GM19240 (cell line): Measurements from ENCODE around the gene PTBP2.

ENCODE experiments used
- DNase-seq: peaks from one replicate; pipeline ENCODE4 v3.0.0; 2011; ENCODE audit warnings: low spot score; ENCODE audit not compliant: insufficient read length

The PTBP2 gene

GRCh38 chr1:96721416-96722160, at the start of gene PTBP2:
TSS of gene PTBP2 (plus strand) at chr1:96721784. CDS start at chr1:96721865, 81 bp downstream.
- DNase-seq: peak; percentile 69

DNA sequence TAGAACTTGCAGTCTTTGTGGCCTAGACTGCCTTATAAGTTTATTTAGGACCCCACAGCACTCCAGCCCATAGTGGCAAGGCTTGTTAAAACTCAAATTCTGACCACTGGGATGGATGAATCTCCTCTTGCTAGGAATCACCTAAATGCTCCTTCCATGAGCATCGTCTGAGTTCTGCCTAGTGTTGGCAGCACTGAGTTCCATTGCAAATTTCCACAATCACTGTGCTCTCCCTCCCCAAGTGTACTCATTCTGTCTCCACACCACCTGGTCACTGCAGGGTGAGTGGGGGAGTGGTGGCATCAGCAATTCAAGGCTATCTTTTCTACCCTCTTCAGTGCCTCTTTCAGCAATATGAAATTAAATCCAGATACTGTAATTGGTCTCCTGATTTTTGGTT, 46.7 kb upstream of the PTBP2 start:
- DNase-seq: no peak

DNA sequence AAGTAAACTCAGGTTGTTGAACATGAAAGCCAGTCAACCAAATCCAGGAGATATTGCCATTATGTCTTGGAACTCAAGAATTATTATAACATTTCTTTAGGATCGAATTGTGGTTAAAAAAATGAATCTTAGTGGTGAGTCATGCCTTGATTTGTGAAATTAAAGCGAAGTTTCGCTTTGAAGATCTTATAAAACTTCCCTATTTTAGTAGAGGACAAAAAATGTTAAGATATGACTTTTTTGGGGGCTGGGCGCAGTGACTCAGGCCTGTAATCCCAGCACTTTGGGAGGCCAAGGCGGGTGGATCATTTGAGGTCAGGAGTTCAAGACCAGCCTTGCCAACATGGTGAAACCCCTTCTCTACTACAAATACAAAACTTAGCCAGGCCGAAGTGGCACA, 39.5 kb upstream of the PTBP2 start:
- DNase-seq: no peak

DNA sequence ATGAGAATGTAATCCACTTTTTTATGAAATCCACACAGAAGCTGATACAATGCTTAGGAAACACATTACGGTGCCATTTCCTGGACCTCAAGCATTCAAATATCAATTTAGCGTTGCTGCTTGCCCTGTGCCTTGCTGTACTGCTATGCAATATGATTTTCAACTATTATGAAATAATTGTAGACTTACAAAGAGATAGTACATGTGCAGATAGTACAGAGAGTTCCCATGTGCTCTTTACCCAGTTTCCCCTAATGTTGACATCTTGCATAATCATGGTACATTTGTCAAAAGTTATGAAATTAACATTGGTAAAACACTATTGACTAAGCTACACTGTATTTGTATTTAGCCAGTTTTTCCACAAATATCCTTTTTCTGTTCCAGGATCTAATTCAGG, 37.7 kb upstream of the PTBP2 start:
- no peak for DNase-seq

DNA sequence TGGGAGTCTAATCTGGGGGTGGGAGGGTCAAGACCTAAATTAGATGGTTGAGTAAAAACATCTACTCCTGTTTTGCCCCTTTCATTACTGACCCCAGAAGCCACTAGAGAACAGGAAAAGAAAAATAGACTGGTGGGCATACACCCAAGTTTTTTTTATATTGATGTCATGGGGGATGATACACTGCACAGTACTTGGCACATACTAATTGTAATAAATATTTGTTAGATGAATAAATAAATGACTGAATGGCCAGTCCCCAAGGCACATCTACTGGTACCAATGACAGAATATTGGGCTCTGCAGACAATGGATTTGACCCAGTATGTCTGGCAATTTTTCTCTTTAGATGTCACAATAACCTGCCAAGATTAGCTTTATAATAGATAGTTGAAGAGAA, 36.8 kb upstream of the PTBP2 start:
- no peak for DNase-seq

GRCh38 chr1:96688767-96689166, 32.8 kb upstream of the PTBP2 start:
- DNase-seq: no peak

DNA sequence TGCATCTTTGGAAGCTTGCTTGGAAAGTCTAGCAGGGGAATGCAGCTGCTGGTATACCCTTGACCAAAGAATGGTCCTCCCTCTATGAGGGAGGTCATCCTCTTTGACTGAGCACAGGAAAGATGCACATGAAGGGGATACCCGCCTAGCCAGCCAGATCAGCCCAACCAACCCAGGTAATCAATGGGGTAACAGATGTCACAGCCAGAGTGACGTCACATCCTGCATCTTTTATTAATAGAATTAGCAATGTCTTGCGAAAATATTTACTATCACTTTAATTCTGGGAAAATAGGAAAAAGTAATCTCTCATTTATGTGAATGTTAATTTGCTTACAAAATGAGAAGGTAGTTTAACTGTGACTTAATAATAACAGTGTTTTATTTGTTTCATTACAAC, 25.6 kb upstream of the PTBP2 start:
- no peak for DNase-seq

DNA sequence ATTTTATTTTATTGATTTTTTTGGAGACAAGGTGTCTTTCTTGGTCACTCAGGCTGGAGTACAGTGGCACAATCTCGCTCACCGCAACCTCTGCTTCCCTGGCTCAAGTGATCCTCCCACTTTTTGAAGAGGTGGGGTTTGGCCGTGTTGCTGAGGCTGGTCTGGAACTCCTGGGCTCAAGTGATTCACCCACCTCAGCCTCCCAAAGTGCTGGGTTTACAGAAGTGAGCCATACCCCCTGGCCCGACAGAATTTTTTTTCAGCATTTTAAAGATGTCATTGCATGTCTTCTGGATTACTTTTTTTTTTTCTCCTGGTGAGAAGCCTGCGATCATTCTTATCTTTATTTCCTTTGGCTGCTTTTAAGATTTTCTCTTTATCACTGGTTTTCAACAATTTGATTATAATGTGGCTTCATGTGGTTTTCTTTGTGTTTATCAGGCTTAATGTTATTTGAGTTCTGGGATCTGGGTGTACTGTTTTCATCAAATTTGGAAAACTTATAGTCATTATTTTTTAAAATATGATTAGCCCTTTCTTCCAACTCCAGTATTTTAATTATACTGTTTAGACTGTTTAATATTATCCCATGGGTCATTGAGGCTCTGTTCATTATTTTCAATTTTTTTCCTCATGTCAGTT, 23.1 kb upstream of the PTBP2 start:
- DNase-seq: no peak

- DNase-seq: no peak
Measured at GRCh38 chr1:96703186-96703585, 18.4 kb upstream of the PTBP2 start.

DNA sequence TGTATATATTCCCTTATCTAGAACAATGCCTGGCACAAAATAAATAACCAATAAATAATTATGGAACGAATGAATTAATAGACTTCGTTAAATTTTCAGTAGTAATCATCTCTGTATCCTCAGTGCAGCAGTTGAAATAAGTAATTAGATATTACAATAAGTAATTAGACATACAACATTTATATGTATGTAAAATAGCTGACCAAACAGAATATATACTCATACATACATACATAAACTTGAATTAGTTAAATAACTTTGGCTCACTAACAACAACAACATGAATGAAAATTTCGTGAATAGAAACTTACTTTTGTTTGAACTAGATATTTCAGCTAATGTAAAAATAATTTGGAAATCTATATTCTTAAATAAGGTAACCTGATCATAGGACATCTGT, 14.6 kb upstream of the PTBP2 start:
- DNase-seq: no peak

GRCh38 chr1:96708482-96708881, 13.1 kb upstream of the PTBP2 start:
- DNase-seq: no peak

DNA sequence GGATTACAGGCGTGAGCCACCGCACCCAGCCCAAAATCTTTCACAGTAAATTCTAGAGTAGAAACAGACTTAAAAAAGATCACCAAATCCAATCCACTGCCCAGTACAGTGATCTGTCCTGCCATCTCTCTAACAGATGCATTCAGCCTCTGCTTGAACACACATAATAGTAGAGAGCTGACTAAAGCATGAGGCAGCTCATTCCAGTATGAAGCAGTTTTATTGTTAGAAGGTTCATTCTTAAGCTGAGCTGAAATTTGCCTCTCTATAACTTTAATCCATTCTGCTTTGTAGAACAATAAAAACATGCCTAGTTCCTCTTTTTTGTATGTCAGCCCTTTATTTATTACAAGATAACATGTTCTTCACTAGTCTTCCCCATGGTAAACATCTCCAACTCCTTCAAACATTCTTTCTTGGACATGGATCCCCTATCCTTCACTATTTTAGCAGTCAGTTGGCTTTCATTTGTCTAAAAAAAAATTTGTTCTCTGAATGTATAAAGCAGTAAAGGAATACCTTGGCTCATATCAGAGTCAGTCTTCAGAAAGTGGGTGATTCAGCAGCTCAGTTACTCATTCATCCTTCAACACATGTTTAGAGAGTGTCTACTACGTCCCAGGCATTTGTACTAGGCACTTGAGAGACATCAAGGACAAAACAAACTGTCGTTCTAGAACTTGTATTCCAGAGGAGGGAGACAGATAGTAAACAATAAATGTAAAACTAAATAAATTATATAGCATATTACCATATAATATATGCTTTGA, 10.7 kb upstream of the PTBP2 start:
- DNase-seq: no peak

DNA sequence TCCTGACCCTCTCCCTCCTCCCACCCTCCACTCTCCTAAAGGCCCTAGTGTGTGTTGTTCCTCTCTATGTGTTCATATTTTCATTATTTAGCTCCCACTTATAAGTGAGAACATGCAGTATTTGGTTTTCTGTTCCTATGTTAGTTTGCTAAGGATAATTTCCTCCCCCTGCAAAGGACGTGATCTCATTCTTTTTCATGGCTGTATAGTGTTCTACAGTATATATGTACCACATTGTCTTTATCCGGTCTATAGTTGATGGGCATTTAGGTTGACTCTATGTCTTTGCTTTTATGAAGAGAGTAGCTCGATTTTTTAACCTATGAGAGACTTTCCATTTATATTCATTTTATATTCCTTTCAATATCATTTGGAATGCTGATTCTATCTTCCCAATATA, 7.9 kb upstream of the PTBP2 start:
- no peak for DNase-seq

GRCh38 chr1:96714881-96715280, 6.7 kb upstream of the PTBP2 start:
- DNase-seq: no peak

DNA sequence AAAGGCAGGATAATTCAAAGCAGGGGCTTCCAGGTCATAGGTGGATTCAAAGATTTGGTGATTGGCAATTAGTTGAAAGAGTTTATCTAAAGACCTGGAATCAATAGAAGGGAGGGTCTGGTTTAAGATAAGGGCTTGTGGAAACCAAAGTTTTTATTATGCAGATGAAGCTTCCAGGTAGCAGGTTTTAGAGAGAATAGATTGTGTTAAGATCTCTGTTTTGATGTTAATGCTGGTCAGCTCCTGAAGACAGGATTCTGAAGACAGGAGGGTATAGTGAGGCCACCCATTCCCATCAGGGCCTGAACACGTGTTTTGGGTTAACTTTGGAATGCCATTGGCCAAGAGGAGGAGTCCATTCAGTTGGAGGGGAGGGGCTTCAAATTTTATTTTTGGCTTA, 6.1 kb upstream of the PTBP2 start:
- no peak for DNase-seq

- DNase-seq: no peak
Measured at GRCh38 chr1:96721053-96721415, 550 bp upstream of the PTBP2 start.

DNA sequence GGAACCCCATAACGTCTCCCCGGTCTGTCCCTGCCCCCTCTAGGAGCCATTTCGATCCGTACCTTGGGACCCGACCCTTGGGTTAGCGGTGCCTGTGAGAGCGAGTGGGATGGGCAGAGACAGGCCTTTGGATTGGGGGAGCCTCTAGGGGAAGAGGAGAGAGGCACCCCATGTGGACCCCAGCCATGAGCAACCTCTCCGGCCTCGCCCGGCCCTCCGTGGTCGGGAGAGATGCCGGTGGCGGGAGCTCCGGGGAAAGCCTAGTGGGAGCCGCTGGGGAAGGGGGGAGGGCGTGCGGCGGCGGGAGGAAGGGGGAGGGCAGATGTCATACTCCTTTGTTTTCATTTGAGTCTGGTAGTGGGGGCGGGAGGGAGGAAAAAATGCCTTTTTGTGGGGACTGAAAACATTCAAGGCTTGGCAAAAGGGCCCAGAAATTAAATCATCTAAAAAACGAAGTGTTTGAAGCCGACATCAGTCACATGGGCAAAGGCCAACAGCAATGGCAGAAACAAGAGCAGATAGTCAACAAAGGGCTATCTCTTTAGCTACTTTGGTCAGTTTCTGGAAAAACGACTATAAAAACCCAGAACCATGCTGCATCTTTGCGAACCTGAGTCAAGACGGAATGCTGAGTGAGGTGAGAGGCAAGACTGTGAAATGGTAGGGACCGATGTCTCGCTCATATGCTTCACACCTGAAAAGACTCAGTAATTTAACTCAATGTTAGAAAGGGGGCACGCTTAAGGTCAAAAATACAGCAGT, 758 bp downstream of the PTBP2 start:
- peak; percentile 29 for DNase-seq

DNA sequence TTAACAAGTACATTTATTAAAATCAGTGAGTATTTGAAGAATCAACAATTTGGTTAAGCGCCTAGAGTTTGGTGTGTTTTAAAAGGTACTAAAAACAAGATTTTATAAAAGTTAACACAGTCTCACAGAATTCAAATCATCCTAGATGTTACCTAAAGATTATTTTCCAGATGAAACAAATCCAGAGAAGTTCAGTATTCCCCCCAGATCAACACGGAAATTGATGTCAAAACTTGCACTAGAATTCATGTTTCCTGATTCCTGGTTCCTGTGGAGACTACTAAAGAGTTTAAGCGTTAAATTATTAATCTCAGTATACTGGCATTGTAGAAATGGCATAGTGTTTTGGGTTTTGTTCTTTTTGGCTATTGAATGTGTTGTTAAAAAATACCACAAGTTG, 1.4 kb downstream of the PTBP2 start:
- no peak for DNase-seq

DNA sequence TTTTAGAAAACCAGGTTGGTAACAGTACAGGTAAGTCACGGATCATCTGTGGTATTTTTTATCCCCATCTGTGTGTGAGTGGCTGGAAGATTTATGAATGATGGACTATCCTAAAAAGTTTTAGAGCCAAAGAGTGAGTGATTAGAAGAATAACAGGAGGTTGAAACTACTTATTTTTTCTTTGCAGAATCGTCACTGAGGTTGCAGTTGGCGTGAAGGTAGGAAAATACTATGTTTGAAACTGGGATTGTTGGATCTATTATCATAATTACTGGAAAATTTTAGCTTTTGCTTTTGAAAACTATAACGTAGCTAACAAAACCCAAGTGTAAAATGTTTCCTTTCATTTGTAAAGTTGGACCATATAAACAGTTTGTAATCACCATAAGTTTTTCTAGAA, 1.8 kb downstream of the PTBP2 start:
- no peak for DNase-seq

GRCh38 chr1:96723936-96724335, 2.4 kb downstream of the PTBP2 start:
- no peak for DNase-seq

GRCh38 chr1:96727860-96728259, 6.3 kb downstream of the PTBP2 start:
- DNase-seq: no peak
